Adipose tissue (tissue), 3 donors: Measurements from ENCODE around the gene HAGH. TPM values are rescaled to one million over a fixed set of nuclear protein-coding genes. Genes with fewer than 3 reads are reported as not detected.

Experiments
- H3K27ac ChIP-seq: one replicate; pipeline ENCODE4 v1.5.1; 2013; ENCODE audit warnings: low read depth, low read length
- WGBS, 3 donors: extraction: QIAGEN DNeasy Blood & Tissue Kit; methylation state at CpG; one replicate each; pipeline ENCODE4 v1.1.7; 2013; 5-methylcytosine and 5-hydroxymethylcytosine counted together
- polyA plus RNA-seq, 3 donors: library from polyadenylated mRNA; stranded (reverse); fragments of 200-250 nt; gene quantifications; one replicate each; pipeline ENCODE4 v1.2.3, GENCODE V29; 2013
- donor health status: healthy with polysubstance abuse.
- donor health status: Bipolar disorder and iron deficiency.
- donor health status: healthy.

HAGH gene
- polyA plus RNA-seq, 3 donors: 63.9 to 121 (median 71.3) TPM

- 80 to 85% (median 83%) methylated on average over 27 of the region's 27 CpGs for WGBS, 3 donors
- no peak overlapping the region for H3K27ac ChIP-seq
Measured at GRCh38 chr16:1779741-1780676, 46.6 kb downstream of the HAGH start.

- WGBS, 3 donors: 83 to 90% (median 89%) methylated on average over 8 of the region's 8 CpGs
- H3K27ac ChIP-seq: no peak overlapping the region
Measured at GRCh38 chr16:1779234-1779701, 47.4 kb downstream of the HAGH start.

- no peak overlapping the region for H3K27ac ChIP-seq
- 83 to 87% (median 86%) methylated on average over 32 to 34 of the region's 34 CpGs for WGBS, 3 donors
Measured at GRCh38 chr16:1778200-1779179, 48.1 kb downstream of the HAGH start.

GRCh38 chr16:1777375-1778199 is 49.0 kb downstream of the HAGH start:
- WGBS, 3 donors: 81 to 84% (median 83%) methylated on average over 33 to 36 of the region's 36 CpGs

GRCh38 chr16:1776991-1777374 is 49.6 kb downstream of the HAGH start:
- 90 to 93% (median 91%) methylated on average over 19 to 22 of the region's 22 CpGs for WGBS, 3 donors
- no peak overlapping the region for H3K27ac ChIP-seq

More at GRCh38 chr16:1777375-1778199, 49.0 kb downstream of the HAGH start:
- no peak overlapping the region for H3K27ac ChIP-seq

GRCh38 chr16:1776672-1776955 is 50.0 kb downstream of the HAGH start:
- no peak overlapping the region for H3K27ac ChIP-seq
- 82 to 90% (median 82%) methylated on average over 13 of the region's 13 CpGs for WGBS, 3 donors

- 82 to 83% (median 82%) methylated on average over 23 to 28 of the region's 28 CpGs for WGBS, 3 donors
- H3K27ac ChIP-seq: no peak overlapping the region
Measured at GRCh38 chr16:1775846-1776671, 50.6 kb downstream of the HAGH start.

- H3K27ac ChIP-seq: no peak overlapping the region
- 88 to 93% (median 90%) methylated on average over 29 to 30 of the region's 30 CpGs for WGBS, 3 donors
Measured at GRCh38 chr16:1775006-1775845, 51.4 kb downstream of the HAGH start.

- WGBS, 3 donors: 72 to 91% (median 89%) methylated on average over 7 of the region's 7 CpGs
- H3K27ac ChIP-seq: no peak overlapping the region
Measured at GRCh38 chr16:1774448-1774780, 52.2 kb downstream of the HAGH start.

GRCh38 chr16:1773703-1774447 is 52.8 kb downstream of the HAGH start:
- no peak overlapping the region for H3K27ac ChIP-seq
- 11 to 15% (median 13%) methylated on average over 45 of the region's 45 CpGs for WGBS, 3 donors

- WGBS, 3 donors: 0% methylated on average over 91 to 108 of the region's 108 CpGs
- no peak within 1 kb of the TSS for H3K27ac ChIP-seq
Measured at GRCh38 chr16:1772908-1773702, 53.5 kb downstream of the HAGH start, which contains the start of gene MRPS34. Gene MRPS34 (minus strand): TSS chr16:1773134. CDS start chr16:1773119, 15 bp downstream.

GRCh38 chr16:1772362-1772907 is 54.2 kb downstream of the HAGH start, which contains the start of gene EME2:
Gene EME2 (plus strand): TSS chr16:1772810. CDS start chr16:1773228, 418 bp downstream.
- 0 to 1% (median 1%) methylated on average over 40 to 53 of the region's 53 CpGs for WGBS, 3 donors
- H3K27ac ChIP-seq: no peak within 1 kb of the TSS

- no peak overlapping the region for H3K27ac ChIP-seq
- WGBS, 3 donors: 12 to 18% (median 17%) methylated on average over 22 of the region's 22 CpGs
Measured at GRCh38 chr16:1771864-1772361, 54.7 kb downstream of the HAGH start.

- no peak within 1 kb of the TSS for H3K27ac ChIP-seq
- 1% methylated on average over 43 to 79 of the region's 79 CpGs for WGBS, 3 donors
Measured at GRCh38 chr16:1771188-1771863, 55.3 kb downstream of the HAGH start, which contains the start of gene NME3. Gene NME3 (minus strand): TSS chr16:1771543. CDS start chr16:1771534, 9 bp downstream.
